KG1 (cell line): ENCODE results near the gene CEMP1.

Source experiments
- DNase-seq: peaks from one replicate; lab custom pipeline; 2025; lab: John Stamatoyannopoulos, UW

The CEMP1 gene

GRCh38 chr16:2483939-2484897 lies 47.0 kb downstream of the CEMP1 start:
- no peak for DNase-seq

GRCh38 chr16:2482708-2483534 lies 48.3 kb downstream of the CEMP1 start:
- DNase-seq = no peak

- DNase-seq = no peak
These were observed 49.0 kb downstream of the CEMP1 start for GRCh38 chr16:2482249-2482648.

GRCh38 chr16:2481676-2482075 lies 49.5 kb downstream of the CEMP1 start:
- DNase-seq = no peak

DNA sequence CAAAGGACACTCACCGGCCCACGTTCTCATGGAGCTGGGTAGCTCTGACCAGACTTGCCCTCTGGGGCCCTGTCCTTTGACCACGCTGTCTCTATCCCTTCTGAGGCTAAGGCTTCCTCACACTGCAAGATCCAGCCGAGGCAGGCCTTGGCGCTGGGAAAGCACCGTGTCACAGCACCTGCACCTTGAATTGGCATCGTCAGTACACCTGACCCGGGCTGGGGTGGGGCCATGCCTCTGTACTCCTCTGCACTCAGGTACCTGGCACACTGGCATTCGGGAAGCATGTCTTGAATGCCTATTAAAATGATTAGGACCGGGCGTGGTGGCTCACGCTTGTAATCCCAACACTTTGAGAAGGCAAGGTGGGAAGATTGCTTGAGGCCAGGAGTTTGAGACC lies 50.3 kb downstream of the CEMP1 start:
- no peak for DNase-seq
